Uterus (tissue), 2 donors: Measurements from ENCODE around the gene ADCY2.

ENCODE experiments used
- CTCF ChIP-seq, 4 experiments: fragments of 200-600 bp in 2 of 4; fragments of 450-650 bp in 2 of 4; sonication (generic) in 2 of 4; IDR thresholded peaks; one replicate each; pipeline ENCODE4 v1.5.1; 2016 to 2019; ENCODE audit warnings: antibody characterized with exemption in 4 of 4, mild to moderate bottlenecking in 2 of 4, moderate library complexity in 1 of 4
- POLR2A ChIP-seq, 2 donors: fragments of 450-650 bp; IDR thresholded peaks; one replicate each; pipeline ENCODE4 v1.6.1; 2016; ENCODE audit warnings: antibody characterized with exemption in 2 of 2, mild to moderate bottlenecking in 1 of 2, moderate library complexity in 1 of 2

- TF ChIP-seq CTCF (IDR thresholded peaks at IDR 0.05) (no peak), POLR2A (IDR thresholded peaks at IDR 0.05) (no peak)
Observed at GRCh38 chr5:7793895-7794294, 398.0 kb downstream of the ADCY2 start.
